Middle frontal gyrus (tissue), 1 donor: ENCODE measurements around the gene OR7A5.
"Not testable (repeated sequence)": the region's sequence is repeated elsewhere in the genome, so short reads cannot be mapped to it uniquely, and the experiment has no call there.

Source experiments
- DNase-seq: peaks from one replicate; pipeline ENCODE4 v3.0.0-alpha.2; 2015; ENCODE audit warnings: low spot score; ENCODE audit errors: extremely low spot score

Gene OR7A5

DNA sequence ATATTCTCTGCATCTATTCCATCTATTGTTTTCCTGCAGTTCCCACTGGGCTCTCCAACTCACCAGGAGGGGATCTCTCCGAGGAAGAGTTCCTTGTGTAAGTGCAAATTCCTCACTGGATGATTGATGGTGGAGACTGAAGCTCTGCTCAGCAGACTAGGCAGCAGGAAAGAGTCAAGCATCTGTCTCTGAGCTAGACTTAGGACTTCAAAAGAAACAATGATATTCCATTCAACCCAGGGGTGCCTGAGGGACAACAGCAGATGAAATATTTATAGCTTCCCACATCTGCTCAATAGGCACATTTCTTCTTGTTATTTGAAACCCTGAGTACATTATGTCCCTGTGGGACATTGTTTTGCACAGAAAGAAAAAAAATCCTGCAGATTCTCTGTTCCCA is at the start of gene OR7A5, which contains the start of gene OR7C1:
Gene OR7A5, minus strand, starts transcription at position 175 of the 400 bp plus-strand sequence. CDS start 6,944 bp downstream, outside the sequence.
Gene OR7C1, minus strand, starts transcription at position 175 of the 400 bp plus-strand sequence. CDS start 35,049 bp downstream, outside the sequence.
- no peak for DNase-seq

- no peak for DNase-seq
Observed at GRCh38 chr19:14871619-14872230, 36.7 kb upstream of the OR7A5 start.

GRCh38 chr19:14868497-14868896 is 33.5 kb upstream of the OR7A5 start:
- DNase-seq: no peak

DNA sequence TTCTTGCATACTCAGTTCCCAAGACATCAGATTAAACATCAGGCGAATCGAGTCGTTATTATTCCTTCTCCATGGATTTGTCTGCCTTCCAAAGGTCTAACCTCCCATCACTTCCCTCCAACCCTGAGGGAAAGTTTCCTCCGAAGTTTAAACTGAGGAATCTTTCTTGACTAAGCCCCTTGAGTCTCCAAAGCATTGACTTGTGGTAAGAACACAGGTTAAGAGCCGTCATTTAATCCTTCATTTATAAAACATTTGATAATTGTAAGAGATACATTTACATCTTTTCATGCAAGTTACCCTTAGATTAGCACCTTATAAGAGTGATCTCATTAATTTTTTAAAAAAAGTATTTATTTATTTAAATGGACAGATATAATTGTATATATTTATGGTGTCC is 13.8 kb upstream of the OR7A5 start, which contains the start of gene OR7A10:
Gene OR7A10, minus strand, starts transcription at position 101 of the 400 bp plus-strand sequence. CDS start 7,045 bp downstream, outside the sequence.
- no peak for DNase-seq

GRCh38 chr19:14843578-14843977 is 8.6 kb upstream of the OR7A5 start:
- DNase-seq: no peak

GRCh38 chr19:14843169-14843568 is 8.2 kb upstream of the OR7A5 start:
- DNase-seq: no peak

- no peak for DNase-seq
Observed at GRCh38 chr19:14840206-14840605, 5.2 kb upstream of the OR7A5 start.

GRCh38 chr19:14837391-14837790 is 2.4 kb upstream of the OR7A5 start:
- DNase-seq: no peak

DNA sequence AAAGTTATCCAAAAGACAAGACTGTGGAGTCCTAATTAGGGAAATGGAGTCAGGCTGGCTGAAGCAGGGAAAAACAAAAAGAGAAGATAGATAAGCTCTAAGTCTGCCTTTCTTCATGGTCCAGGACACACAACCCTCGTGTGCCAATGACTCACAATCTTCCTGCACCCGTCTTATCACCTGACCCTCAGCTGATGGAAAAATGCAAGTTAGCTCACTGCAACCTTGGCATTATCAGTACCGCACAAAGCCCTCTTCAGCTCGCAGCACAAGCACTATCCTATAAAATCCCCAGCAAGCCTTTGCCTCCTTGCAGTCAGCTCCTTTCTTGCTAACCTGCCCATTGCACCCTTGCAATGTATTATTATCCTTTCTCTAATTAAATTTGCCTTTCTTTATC is 4.3 kb downstream of the OR7A5 start:
- DNase-seq: no peak

DNA sequence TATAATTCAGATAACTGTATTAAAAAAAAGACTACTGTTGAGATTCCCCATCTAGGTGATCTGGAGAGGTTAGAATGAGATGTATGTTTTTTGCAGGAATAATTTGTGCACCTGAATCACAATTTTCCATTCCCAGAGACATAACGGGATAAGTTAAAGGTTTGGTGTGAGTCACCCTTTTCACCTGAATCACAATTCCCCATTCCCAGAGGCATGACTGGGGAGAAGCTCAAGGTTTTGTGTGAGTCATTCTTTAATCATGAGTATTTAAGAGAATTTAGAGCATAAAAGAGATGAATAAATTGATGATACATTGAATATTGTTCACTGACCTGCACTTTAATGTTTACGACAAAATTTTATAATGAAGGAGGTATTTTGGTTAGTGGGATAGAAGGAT is 9.0 kb downstream of the OR7A5 start:
- DNase-seq: no peak

DNA sequence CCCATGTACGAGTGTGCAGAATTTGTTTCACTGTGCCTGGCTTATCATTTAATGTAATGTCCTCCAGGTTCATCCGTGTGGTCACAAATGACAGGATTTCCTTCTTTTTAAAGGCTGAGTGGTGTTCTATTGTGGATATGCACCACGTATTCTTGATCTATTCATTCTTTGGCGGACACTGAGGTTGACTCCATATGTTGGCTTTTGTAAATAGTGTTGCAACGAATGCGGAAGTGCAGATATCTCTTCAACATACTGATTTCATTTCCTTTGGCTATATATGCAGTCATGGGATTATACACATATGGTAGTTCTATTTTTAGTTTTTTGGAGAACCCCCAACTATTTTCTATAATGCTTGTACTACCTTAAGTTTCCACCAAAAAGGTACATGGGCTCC is 13.0 kb downstream of the OR7A5 start:
- DNase-seq: no peak

GRCh38 chr19:14818588-14818987 is 16.4 kb downstream of the OR7A5 start:
- DNase-seq: no peak

- DNase-seq: no peak
Observed at GRCh38 chr19:14817052-14817451, 17.9 kb downstream of the OR7A5 start.

- no peak for DNase-seq
Observed at GRCh38 chr19:14814982-14815652, 19.9 kb downstream of the OR7A5 start.

GRCh38 chr19:14809272-14810057 is 25.5 kb downstream of the OR7A5 start:
- DNase-seq: no peak

- no peak for DNase-seq
Observed at GRCh38 chr19:14804765-14805164, 30.2 kb downstream of the OR7A5 start.

GRCh38 chr19:14798760-14799159 is 36.2 kb downstream of the OR7A5 start:
- no peak for DNase-seq

- no peak for DNase-seq
Observed at GRCh38 chr19:14796021-14796420, 39.0 kb downstream of the OR7A5 start.

DNA sequence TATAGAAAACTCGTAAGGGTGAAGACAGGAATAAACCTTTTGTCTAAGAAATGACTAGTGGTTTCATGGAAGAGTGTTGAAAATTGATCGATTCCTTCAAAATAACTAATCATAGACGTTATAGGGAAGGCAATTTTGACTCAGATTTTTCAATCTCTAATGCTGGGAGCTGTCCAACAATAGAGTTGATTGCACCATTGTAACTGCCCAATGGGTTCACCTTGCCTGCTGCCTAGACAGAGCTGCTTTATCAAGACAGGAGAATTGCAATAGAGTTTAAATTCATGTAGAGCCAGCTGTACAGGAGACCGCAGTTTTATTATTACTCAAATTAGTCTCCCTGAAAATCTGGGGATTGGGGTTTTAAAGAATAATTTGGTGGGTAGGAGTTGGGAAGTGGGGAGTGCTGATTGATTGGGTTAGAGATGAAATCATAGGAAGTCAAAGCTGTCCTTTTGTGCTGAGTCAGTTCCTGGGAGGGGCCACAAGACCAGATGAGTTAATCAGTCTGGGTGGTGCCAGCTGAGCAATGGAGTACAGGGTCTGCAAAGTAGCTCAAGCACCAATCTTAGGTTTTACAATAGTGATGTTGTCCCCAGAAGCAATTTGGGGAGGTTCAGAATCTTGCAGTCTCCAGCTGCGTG is 39.8 kb downstream of the OR7A5 start:
- DNase-seq: no peak

GRCh38 chr19:14792250-14792649 is 42.7 kb downstream of the OR7A5 start:
- not testable (repeated sequence) for DNase-seq

GRCh38 chr19:14786421-14786851 is 48.5 kb downstream of the OR7A5 start:
- DNase-seq: no peak
